ENCODE data around the gene SLC34A3.
"Not testable (repeated sequence)": the region's sequence is repeated elsewhere in the genome, so short reads cannot be mapped to it uniquely, and the experiment has no call there.

The SLC34A3 gene

GRCh38 chr9:137234758-137235423 is 4.2 kb downstream of the SLC34A3 start:
- H3K4me3 ChIP-seq (replicated peaks in 1 of 2; ENCODE audit: low read depth in 2 of 2, low read length in 2 of 2) = no peak overlapping the region
- no peak for TF ChIP-seq CTCF (IDR thresholded peaks at IDR 0.05; ENCODE audit: low read depth, low read length)
- no peak for DNase-seq (ENCODE audit: low read depth in 2 of 2)

GRCh38 chr9:137235424-137236237 is 4.9 kb downstream of the SLC34A3 start:
- H3K4me3 ChIP-seq (replicated peaks in 1 of 2; ENCODE audit: low read depth in 2 of 2, low read length in 2 of 2) = no peak overlapping the region
- DNase-seq (ENCODE audit: low read depth in 2 of 2) = no peak
- no peak for TF ChIP-seq CTCF (IDR thresholded peaks at IDR 0.05; ENCODE audit: low read depth, low read length)

- peak; percentile 79 to 82 for DNase-seq (ENCODE audit: low read depth in 2 of 2)
- peak; percentile 99 for TF ChIP-seq CTCF (IDR thresholded peaks at IDR 0.05; ENCODE audit: low read depth, low read length)
- no peak overlapping the region for H3K4me3 ChIP-seq (replicated peaks in 1 of 2; ENCODE audit: low read depth in 2 of 2, low read length in 2 of 2)
These were observed 5.7 kb downstream of the SLC34A3 start for GRCh38 chr9:137236238-137236935.

- TF ChIP-seq CTCF (IDR thresholded peaks at IDR 0.05; ENCODE audit: low read depth, low read length) = no peak
- H3K4me3 ChIP-seq (replicated peaks in 1 of 2; ENCODE audit: low read depth in 2 of 2, low read length in 2 of 2) = no peak overlapping the region
- no peak for DNase-seq (ENCODE audit: low read depth in 2 of 2)
These were observed 6.3 kb downstream of the SLC34A3 start for GRCh38 chr9:137236936-137237421.

- DNase-seq (ENCODE audit: low read depth in 2 of 2) = no peak
- no peak overlapping the region for H3K4me3 ChIP-seq (replicated peaks in 1 of 2; ENCODE audit: low read depth in 2 of 2, low read length in 2 of 2)
- TF ChIP-seq CTCF (IDR thresholded peaks at IDR 0.05; ENCODE audit: low read depth, low read length) = no peak
These were observed 7.3 kb downstream of the SLC34A3 start for GRCh38 chr9:137237759-137238726.

GRCh38 chr9:137239541-137240200 is 9.0 kb downstream of the SLC34A3 start:
- DNase-seq (ENCODE audit: low read depth in 2 of 2) = not testable (repeated sequence)
- H3K4me3 ChIP-seq (replicated peaks in 1 of 2; ENCODE audit: low read depth in 2 of 2, low read length in 2 of 2) = peak overlapping the region; percentile 57 to 68

All from cardiac fibroblast (primary cell).